Mesenchymal stem cell (in vitro differentiated cells and primary cell): ENCODE measurements around the gene IGFBP7.

Experiments
- DNase-seq: peaks from one replicate; pipeline ENCODE4 v3.0.0-alpha.2; 2013
- H2AFZ ChIP-seq: one replicate; pipeline ENCODE4 v1.6.1; 2013; ENCODE audit warnings: low read depth, mild to moderate bottlenecking, control low read depth, inconsistent platforms, low read length, moderate library complexity
- H2AK5ac ChIP-seq: 2 replicates; pipeline ENCODE4 v1.6.1; 2013; ENCODE audit warnings: low read length, moderate library complexity, mild to moderate bottlenecking, inconsistent platforms; ENCODE audit not compliant: severe bottlenecking
- H2BK120ac ChIP-seq: one replicate; pipeline ENCODE4 v1.6.1; 2013; ENCODE audit warnings: low read depth, mild to moderate bottlenecking, inconsistent platforms, low read length, moderate library complexity
- H2BK12ac ChIP-seq, 2 experiments: one replicate each; pipeline ENCODE4 v1.6.1; 2013; ENCODE audit warnings: inconsistent platforms in 2 of 2, low read length in 2 of 2, mild to moderate bottlenecking in 2 of 2, moderate library complexity in 2 of 2, control low read depth in 1 of 2
- H2BK15ac ChIP-seq: one replicate; pipeline ENCODE4 v1.6.1; 2013; ENCODE audit warnings: mild to moderate bottlenecking, low read depth, inconsistent platforms; ENCODE audit not compliant: poor library complexity, severe bottlenecking
- H2BK5ac ChIP-seq: 2 replicates; pipeline ENCODE4 v1.6.1; 2013; ENCODE audit warnings: low read depth, mild to moderate bottlenecking, low read length, control low read depth, inconsistent platforms; ENCODE audit not compliant: poor library complexity, severe bottlenecking
- H3K14ac ChIP-seq, 2 experiments: one replicate each; pipeline ENCODE4 v1.6.1; 2013; ENCODE audit warnings: inconsistent platforms in 2 of 2, low read length in 2 of 2, control low read depth in 1 of 2, mild to moderate bottlenecking in 1 of 2, moderate library complexity in 1 of 2
- H3K18ac ChIP-seq, 2 experiments: one replicate each; pipeline ENCODE4 v1.6.1; 2013; ENCODE audit warnings: inconsistent platforms in 2 of 2, low read length in 2 of 2, control low read depth in 1 of 2, low read depth in 1 of 2, mild to moderate bottlenecking in 1 of 2
- H3K23ac ChIP-seq, 2 experiments: one replicate each; pipeline ENCODE4 v1.6.1; 2013; ENCODE audit warnings: inconsistent platforms in 2 of 2, low read length in 2 of 2, mild to moderate bottlenecking in 2 of 2, moderate library complexity in 2 of 2, control low read depth in 1 of 2
- H3K27ac ChIP-seq: 2 replicates; pipeline ENCODE4 v1.5.1; 2013; ENCODE audit warnings: mild to moderate bottlenecking, moderate library complexity, low read length, control low read depth, inconsistent platforms; ENCODE audit not compliant: poor library complexity, severe bottlenecking
- H3K27me3 ChIP-seq, 2 experiments: 2 replicates each; pipeline versions ENCODE4 v1.6.1 to v1.7.0; 2013; ENCODE audit warnings: low read length in 2 of 2, mild to moderate bottlenecking in 2 of 2, moderate library complexity in 2 of 2, control low read depth in 1 of 2, inconsistent platforms in 1 of 2; ENCODE audit not compliant: control insufficient read depth in 1 of 2, insufficient read depth in 1 of 2
- H3K36me3 ChIP-seq, 2 experiments: 2 replicates each; pipeline versions ENCODE4 v1.6.1 to v1.7.0; 2013; ENCODE audit warnings: low read length in 2 of 2, control low read depth in 1 of 2, inconsistent platforms in 1 of 2, low read depth in 1 of 2, mild to moderate bottlenecking in 1 of 2; ENCODE audit not compliant: insufficient read depth in 2 of 2, control insufficient read depth in 1 of 2
- H3K4ac ChIP-seq, 2 experiments: one replicate each; pipeline ENCODE4 v1.6.1; 2013; ENCODE audit warnings: inconsistent platforms in 2 of 2, low read length in 2 of 2, mild to moderate bottlenecking in 2 of 2, moderate library complexity in 2 of 2, control low read depth in 1 of 2, low read depth in 1 of 2
- H3K4me1 ChIP-seq: 2 replicates; pipeline ENCODE4 v1.6.1; 2013; ENCODE audit warnings: low read depth, low read length, control low read depth; ENCODE audit not compliant: control insufficient read depth, insufficient read depth
- H3K4me2 ChIP-seq: 2 replicates; pipeline ENCODE4 v1.6.1; 2013; ENCODE audit warnings: low read length, mild to moderate bottlenecking, inconsistent platforms; ENCODE audit not compliant: poor library complexity, severe bottlenecking
- H3K4me3 ChIP-seq, 2 experiments: 2 replicates each; pipeline versions ENCODE4 v1.5.1 to v1.7.0; 2013; ENCODE audit warnings: low read length in 2 of 2, mild to moderate bottlenecking in 2 of 2, control low read depth in 1 of 2, low read depth in 1 of 2; ENCODE audit not compliant: insufficient read depth in 1 of 2
- H3K79me1 ChIP-seq: replicated peaks from 2 replicates; pipeline ENCODE4 v1.6.1; 2013; ENCODE audit warnings: mild to moderate bottlenecking, control low read depth, low read length, inconsistent platforms; ENCODE audit not compliant: poor library complexity, severe bottlenecking
- H3K9ac ChIP-seq: 2 replicates; pipeline ENCODE4 v1.7.0; 2013; ENCODE audit warnings: mild to moderate bottlenecking, low read length, moderate library complexity
- H3K9me3 ChIP-seq: 2 replicates; pipeline ENCODE4 v1.7.0; 2013; ENCODE audit warnings: mild to moderate bottlenecking, low read length; ENCODE audit not compliant: control insufficient read depth
- H4K8ac ChIP-seq: one replicate; pipeline ENCODE4 v1.6.1; 2013; ENCODE audit warnings: inconsistent platforms, mild to moderate bottlenecking, low read length, moderate library complexity
- H4K91ac ChIP-seq: one replicate; pipeline ENCODE4 v1.6.1; 2013; ENCODE audit warnings: mild to moderate bottlenecking, low read length, inconsistent platforms
- WGBS: methylation state at CpG from one replicate; pipeline ENCODE4 v1.1.7; 2013; ENCODE audit warnings: mixed read lengths; 5-methylcytosine and 5-hydroxymethylcytosine counted together

IGFBP7 gene

GRCh38 chr4:57094832-57095223 is 15.4 kb downstream of the IGFBP7 start:
- no peak overlapping the region for H2AK5ac ChIP-seq
- DNase-seq = peak; percentile 86
- no peak overlapping the region for H3K14ac ChIP-seq

GRCh38 chr4:57093845-57094831 is 16.0 kb downstream of the IGFBP7 start:
- Histone ChIP-seq H3K23ac (no peak overlapping the region), H3K9me3 (no peaks in the 10 kb centered on the region), H3K4ac (no peak overlapping the region), H2AK5ac (peak overlapping the region; percentile 77), H2BK12ac (peak overlapping the region in 1 of 2 experiments; percentile 73), H3K4me1 (peaks cover 16% of the 10 kb centered on the region), H3K9ac (no peak overlapping the region), H3K18ac (peak overlapping the region; percentile 13 to 30), H2BK120ac (peak overlapping the region; percentile 9), H2BK5ac (peak overlapping the region; percentile 60), H2AFZ (no peak overlapping the region), H3K79me1 (no peaks in the 10 kb centered on the region), H3K36me3 (peaks cover 0 to 14% of the 10 kb centered on the region in 2 experiments), H4K91ac (no peak overlapping the region), H3K4me2 (peak overlapping the region; percentile 3), H3K4me3 (no peak overlapping the region), H2BK15ac (peak overlapping the region; percentile 30), H3K27ac (peak overlapping the region; percentile 87), H3K14ac (no peak overlapping the region), H3K27me3 (no peaks in the 10 kb centered on the region), H4K8ac (no peak overlapping the region)
- 78% methylated on average over 5 of the region's 6 CpGs for WGBS
- no peak for DNase-seq

More at GRCh38 chr4:57094832-57095223, 15.4 kb downstream of the IGFBP7 start:
- H2BK15ac ChIP-seq = no peak overlapping the region
- H3K9me3 ChIP-seq = no peaks in the 10 kb centered on the region
- no peak overlapping the region for H3K4me3 ChIP-seq
- H3K27me3 ChIP-seq = no peaks in the 10 kb centered on the region
- H4K91ac ChIP-seq = no peak overlapping the region
- no peak overlapping the region for H3K23ac ChIP-seq
- H3K79me1 ChIP-seq = no peaks in the 10 kb centered on the region
- no peak overlapping the region for H3K4ac ChIP-seq
- 46% methylated on average over 2 of the region's 3 CpGs for WGBS
- H3K9ac ChIP-seq = no peak overlapping the region
- peak overlapping the region; percentile 1 to 61 for H3K18ac ChIP-seq
- peak overlapping the region; percentile 87 for H3K27ac ChIP-seq
- H2BK5ac ChIP-seq = no peak overlapping the region
- H2BK120ac ChIP-seq = no peak overlapping the region
- H3K36me3 ChIP-seq = peaks cover 0 to 18% of the 10 kb centered on the region in 2 experiments
- peaks cover 19% of the 10 kb centered on the region for H3K4me1 ChIP-seq
- H3K4me2 ChIP-seq = peak overlapping the region; percentile 3
- no peak overlapping the region for H2AFZ ChIP-seq
- H4K8ac ChIP-seq = no peak overlapping the region
- no peak overlapping the region for H2BK12ac ChIP-seq

GRCh38 chr4:57091657-57092162 is 18.5 kb downstream of the IGFBP7 start:
- 74% methylated on average over 3 of the region's 3 CpGs for WGBS
- peak overlapping the region; percentile 59 for H3K27ac ChIP-seq
- no peak overlapping the region for H3K14ac ChIP-seq
- H3K9me3 ChIP-seq = no peaks in the 10 kb centered on the region
- H3K4me3 ChIP-seq = no peak overlapping the region
- H2AK5ac ChIP-seq = peak overlapping the region; percentile 31
- no peak overlapping the region for H3K4ac ChIP-seq
- no peak overlapping the region for H3K9ac ChIP-seq
- no peak overlapping the region for H2BK15ac ChIP-seq
- H2BK12ac ChIP-seq = no peak overlapping the region
- no peak overlapping the region for H2BK5ac ChIP-seq
- no peak overlapping the region for H4K8ac ChIP-seq
- peaks cover 9% of the 10 kb centered on the region for H3K4me1 ChIP-seq
- H3K36me3 ChIP-seq = peaks cover 0 to 16% of the 10 kb centered on the region in 2 experiments
- H3K18ac ChIP-seq = peak overlapping the region in 1 of 2 experiments; percentile 2
- H4K91ac ChIP-seq = no peak overlapping the region
- no peak overlapping the region for H3K23ac ChIP-seq
- no peaks in the 10 kb centered on the region for H3K27me3 ChIP-seq
- DNase-seq = no peak
- no peak overlapping the region for H3K4me2 ChIP-seq
- H2AFZ ChIP-seq = no peak overlapping the region
- no peak overlapping the region for H2BK120ac ChIP-seq
- H3K79me1 ChIP-seq = no peaks in the 10 kb centered on the region

GRCh38 chr4:57090079-57090478 is 20.1 kb downstream of the IGFBP7 start:
- no peak overlapping the region for H4K91ac ChIP-seq
- H3K4me1 ChIP-seq = peaks cover 9% of the 10 kb centered on the region
- no peak overlapping the region for H3K4ac ChIP-seq
- no peak overlapping the region for H3K14ac ChIP-seq
- H2AFZ ChIP-seq = no peak overlapping the region
- H3K36me3 ChIP-seq = peaks cover 0 to 23% of the 10 kb centered on the region in 2 experiments
- H4K8ac ChIP-seq = no peak overlapping the region
- H2AK5ac ChIP-seq = no peak overlapping the region
- no peaks in the 10 kb centered on the region for H3K27me3 ChIP-seq
- H3K9me3 ChIP-seq = peaks cover 1% of the 10 kb centered on the region
- no peak overlapping the region for H2BK5ac ChIP-seq
- H3K9ac ChIP-seq = no peak overlapping the region
- no peak overlapping the region for H3K4me3 ChIP-seq
- no peak overlapping the region for H3K18ac ChIP-seq
- H3K4me2 ChIP-seq = no peak overlapping the region
- peak overlapping the region; percentile 13 for H3K27ac ChIP-seq
- no peak for DNase-seq
- H3K23ac ChIP-seq = no peak overlapping the region
- no peak overlapping the region for H2BK12ac ChIP-seq
- no peak overlapping the region for H2BK120ac ChIP-seq
- H3K79me1 ChIP-seq = no peaks in the 10 kb centered on the region
- WGBS = 86% methylated on average over 2 of the region's 3 CpGs
- H2BK15ac ChIP-seq = no peak overlapping the region
